OCI-LY3 (cell line): ENCODE results near the gene INSC.

ENCODE experiments used
- EZH2phosphoT487 ChIP-seq: fragments of 200-600 bp; shearing (Covaris generic); IDR thresholded peaks from 2 replicates; pipeline ENCODE4 v1.6.1; 2018; ENCODE audit warnings: antibody characterized with exemption, mixed run types, low read depth
- TF ChIP-seq, protein P1 (sequence below): fragments of 200-600, 300-600 bp; sonication (generic); IDR thresholded peaks from 2 replicates; pipeline ENCODE4 v1.5.1; 2014; ENCODE audit warnings: antibody characterized with exemption, low read length, low read depth

DNA sequence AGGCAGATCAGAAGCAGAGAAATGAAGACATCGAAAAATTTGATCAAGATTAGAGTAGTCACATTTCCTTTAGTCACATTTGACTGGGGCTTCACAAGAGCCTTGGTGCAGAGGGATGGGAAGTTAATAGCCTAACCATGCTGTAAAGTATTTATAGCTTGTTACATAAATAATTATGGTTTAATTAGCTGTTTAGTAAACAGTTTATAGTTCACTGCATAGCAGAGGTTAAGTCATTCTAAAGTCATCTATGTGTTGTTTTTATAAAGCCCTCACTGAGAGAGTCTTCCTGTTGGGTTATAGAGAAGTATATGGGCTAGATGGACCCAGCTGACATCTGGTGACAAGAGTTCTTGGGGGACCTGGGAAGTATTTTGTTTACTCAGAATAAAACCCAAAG is 47.1 kb downstream of the INSC start:
- TF ChIP-seq, protein P1, sequence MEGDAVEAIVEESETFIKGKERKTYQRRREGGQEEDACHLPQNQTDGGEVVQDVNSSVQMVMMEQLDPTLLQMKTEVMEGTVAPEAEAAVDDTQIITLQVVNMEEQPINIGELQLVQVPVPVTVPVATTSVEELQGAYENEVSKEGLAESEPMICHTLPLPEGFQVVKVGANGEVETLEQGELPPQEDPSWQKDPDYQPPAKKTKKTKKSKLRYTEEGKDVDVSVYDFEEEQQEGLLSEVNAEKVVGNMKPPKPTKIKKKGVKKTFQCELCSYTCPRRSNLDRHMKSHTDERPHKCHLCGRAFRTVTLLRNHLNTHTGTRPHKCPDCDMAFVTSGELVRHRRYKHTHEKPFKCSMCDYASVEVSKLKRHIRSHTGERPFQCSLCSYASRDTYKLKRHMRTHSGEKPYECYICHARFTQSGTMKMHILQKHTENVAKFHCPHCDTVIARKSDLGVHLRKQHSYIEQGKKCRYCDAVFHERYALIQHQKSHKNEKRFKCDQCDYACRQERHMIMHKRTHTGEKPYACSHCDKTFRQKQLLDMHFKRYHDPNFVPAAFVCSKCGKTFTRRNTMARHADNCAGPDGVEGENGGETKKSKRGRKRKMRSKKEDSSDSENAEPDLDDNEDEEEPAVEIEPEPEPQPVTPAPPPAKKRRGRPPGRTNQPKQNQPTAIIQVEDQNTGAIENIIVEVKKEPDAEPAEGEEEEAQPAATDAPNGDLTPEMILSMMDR: no peak
- no peak for TF ChIP-seq EZH2phosphoT487
